Raji (cell line): ENCODE measurements around the gene KHDC1.

Source experiments
- POLR2A ChIP-seq: IDR thresholded peaks from 2 replicates; pipeline ENCODE4 v1.6.1; 2011; ENCODE audit warnings: low read depth, low read length, control low read depth; ENCODE audit not compliant: insufficient read depth

KHDC1 gene

GRCh38 chr6:73252703-73253102 lies 10.3 kb downstream of the KHDC1 start:
- TF ChIP-seq POLR2A: no peak

DNA sequence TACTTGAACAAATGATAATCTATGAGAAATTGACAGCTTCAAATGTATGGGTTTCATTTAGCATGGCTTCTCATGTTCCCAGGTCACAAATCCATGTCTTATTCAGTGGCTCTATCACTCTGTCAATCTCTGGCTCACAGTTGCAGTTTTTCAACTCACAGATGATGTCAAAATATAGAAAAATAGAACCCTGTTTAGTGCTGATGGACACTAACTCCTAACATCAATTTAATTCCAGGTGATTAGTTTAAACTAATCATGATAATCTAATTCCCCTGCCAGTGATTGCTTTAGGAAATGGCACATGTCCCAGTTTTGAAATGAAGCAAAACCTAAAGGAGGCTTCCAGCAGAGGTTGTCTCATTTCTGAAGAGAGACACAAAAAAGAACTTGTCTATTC lies 13.0 kb downstream of the KHDC1 start:
- no peak for TF ChIP-seq POLR2A

DNA sequence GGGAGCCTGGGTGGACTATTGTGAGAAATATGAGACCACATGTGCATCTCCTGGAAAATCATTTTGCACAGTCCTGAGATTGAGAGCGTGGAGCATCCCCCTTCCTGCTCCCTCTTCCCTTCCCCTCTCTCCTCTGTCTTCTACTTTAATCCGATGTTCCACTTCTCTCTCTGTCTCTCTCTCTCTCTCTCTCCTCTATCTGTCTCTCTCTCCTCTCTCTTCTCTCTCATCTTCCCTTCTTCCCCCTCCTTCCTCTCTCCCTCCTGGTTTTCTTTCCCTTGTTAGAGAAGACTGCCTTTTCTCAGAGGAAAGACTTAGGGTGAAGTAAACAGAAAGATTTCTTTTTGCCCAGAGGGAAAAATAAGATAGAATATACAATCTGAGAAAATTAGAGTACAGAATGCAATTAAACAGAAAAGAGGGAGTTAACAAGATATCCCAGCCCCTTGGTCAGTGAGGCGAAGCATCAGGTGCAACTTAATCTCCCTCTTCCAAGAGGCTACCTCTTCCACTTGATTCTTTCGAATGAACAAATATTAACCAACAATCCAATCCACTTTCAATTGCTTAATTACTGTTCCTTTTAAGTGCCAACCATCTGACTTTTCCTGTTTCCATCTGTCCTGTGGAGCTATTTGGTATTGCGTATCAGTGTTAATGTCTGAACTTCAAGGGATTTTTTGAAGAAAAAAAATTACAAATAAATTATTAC lies 14.6 kb downstream of the KHDC1 start:
- no peak for TF ChIP-seq POLR2A

DNA sequence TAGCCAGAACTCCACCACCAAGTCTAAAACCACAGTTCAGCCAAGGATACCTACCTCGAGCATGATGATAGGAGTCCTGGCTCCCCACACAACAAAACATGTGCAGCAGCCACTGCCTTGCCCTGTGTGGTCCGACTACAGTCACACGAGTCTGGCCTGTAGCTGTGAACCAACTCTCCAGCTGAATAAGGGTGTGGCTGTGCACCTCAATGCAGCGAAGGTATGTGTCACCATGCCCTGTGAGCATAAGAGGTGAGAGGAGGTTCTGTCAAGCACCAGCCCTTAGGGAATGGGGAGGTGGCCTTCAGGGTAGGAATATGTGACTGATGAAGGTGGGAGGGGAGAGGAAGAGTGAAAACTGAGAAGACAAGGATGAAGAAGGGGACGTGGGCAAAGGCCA lies 21.0 kb downstream of the KHDC1 start:
- TF ChIP-seq POLR2A: no peak

DNA sequence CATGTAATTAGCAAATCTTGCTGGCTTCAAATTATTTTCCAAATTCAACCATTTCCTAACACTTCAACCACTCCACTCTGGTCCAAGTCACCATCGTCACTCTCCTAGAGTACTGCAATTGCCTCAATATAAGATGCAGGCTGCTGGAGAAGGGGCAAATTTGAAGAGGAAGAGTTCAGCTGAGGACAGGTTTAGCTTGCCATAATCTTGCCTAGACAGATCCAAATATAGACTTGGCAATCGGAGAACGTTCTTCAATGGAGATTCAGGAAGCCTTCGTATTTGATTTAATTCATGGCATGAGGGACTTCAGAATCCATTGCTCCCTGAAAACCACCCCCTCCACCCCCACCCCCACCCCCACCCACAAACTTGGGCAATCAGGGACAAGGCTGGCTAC lies 22.3 kb downstream of the KHDC1 start:
- TF ChIP-seq POLR2A: no peak

DNA sequence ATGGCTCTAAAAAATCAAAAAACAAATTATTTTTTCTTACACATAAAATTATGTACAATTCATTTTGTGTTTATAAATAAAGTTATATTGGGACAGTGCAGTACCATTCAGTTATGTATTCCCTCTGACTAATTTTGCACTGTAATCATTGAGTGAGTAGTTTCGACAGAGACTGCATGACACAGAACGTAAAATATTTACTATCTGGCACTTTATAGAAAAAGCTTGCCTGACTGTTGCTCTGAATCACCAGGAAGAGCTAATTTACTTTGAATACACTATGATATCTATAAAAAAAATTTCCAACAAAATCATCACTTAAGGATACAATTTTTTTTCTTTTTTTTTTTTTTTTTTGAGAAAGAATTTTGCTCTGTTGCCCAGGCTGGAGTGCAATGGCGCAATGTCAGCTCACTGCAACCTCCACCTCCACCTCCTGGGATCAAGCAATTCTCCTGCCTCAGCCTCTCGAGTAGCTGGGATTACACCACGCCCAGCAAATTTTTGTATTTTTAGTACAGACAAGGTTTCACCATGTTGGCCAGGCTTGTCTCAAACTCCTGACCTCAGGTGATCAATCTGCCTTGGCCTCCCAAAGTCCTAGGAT lies 26.7 kb downstream of the KHDC1 start:
- TF ChIP-seq POLR2A: no peak

DNA sequence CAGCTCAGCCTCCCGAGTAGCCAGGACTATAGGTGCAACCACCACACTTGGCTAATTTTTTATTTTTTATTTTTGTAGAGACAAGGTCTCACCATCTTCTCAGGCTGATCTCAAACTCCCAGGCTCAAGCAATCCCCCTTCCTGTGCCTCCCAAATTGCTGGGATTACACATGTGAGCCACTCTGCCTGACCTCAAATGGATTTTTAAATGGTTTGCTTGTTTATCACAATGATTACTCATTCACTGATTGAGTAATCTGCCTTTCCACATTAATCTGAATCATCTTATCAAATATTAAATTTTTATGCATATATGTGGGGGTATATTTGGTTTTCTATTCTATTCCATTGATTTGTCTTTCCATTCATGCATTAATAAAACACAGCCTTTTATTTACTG lies 28.3 kb downstream of the KHDC1 start:
- no peak for TF ChIP-seq POLR2A

DNA sequence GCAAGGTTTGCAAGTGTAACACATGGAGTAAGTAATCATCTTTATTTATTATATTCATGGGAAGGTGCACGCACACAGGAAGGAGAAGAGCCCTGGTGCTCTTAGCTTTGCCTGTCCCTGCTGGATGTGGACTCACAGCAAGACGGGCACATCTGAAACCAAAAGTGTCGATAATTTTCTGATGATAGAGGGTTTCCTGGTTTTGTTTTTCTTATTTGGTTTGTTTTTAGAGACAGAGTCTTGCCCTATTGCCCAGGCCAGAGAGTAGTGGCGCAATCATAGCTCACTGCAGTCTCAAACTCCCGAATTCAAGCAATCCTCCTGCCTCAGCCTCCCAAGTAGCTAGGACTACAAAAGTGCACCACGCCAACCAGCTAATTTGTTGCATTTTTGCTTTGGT lies 29.9 kb downstream of the KHDC1 start:
- TF ChIP-seq POLR2A: no peak

DNA sequence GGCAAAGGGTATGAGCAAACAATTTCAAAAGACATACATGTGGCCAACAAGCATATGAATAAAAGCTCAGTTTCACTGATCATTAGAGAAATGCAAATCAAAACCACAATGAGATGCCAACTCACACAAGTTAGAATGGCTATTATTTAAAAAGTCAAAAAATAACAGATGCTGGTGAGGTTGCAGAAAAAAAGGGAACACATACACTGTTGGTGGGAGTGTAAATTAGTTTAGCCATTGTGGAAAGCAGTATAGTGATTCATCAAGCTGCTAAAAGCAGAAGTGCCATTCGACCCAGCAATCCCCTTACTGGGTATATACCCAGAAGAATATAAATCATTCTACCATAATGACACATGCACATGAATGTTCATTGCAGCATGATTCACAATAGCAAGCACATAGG lies 31.0 kb downstream of the KHDC1 start:
- no peak for TF ChIP-seq POLR2A

- TF ChIP-seq POLR2A: no peak
Measured at GRCh38 chr6:73227606-73228255, 35.3 kb downstream of the KHDC1 start.

DNA sequence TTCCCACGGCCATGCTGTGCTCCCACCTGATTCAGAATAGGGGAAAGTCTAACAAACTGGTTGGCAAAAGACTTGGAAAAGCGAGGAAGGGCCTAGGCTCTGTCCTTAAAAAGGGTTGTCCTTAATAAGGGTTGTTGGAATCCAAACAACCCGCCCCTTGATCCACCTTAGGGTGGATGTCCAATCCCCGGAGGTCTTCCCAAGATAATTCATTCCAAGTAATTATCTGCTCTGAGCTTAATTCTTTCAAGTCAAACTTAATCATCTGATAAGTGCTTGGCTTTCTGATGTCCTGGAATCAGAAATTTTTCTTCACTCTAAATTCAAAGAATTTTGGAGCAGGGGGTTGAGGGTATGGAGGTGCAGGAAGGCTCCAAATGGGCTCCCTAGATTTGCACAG lies 37.6 kb downstream of the KHDC1 start, which contains the start of gene KHDC1L:
TSS of gene KHDC1L (minus strand) at position 101 of the 400 bp plus-strand sequence. CDS start at position 13, 88 bp downstream.
- TF ChIP-seq POLR2A: no peak

- TF ChIP-seq POLR2A: no peak
Measured at GRCh38 chr6:73216859-73217258, 46.1 kb downstream of the KHDC1 start.

DNA sequence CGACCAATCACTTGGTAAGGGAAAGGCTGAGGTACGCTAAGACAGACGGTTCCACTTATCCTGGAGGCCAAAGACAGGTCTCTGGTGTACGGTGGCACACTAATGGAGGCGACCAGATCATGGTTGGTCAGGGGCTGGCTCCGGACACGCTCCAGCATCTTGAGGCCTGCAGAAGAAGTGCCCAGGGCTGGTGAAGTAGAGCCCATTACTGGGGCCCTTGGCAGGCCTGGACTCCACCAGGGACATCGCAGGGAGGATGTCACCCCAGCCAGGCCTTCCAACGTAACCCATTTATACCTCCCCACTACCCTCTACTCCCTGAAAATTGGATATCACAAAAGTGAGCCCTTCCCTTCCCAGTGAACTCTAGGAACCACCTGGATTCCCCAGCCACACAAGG lies 53.9 kb downstream of the KHDC1 start:
- no peak for TF ChIP-seq POLR2A

DNA sequence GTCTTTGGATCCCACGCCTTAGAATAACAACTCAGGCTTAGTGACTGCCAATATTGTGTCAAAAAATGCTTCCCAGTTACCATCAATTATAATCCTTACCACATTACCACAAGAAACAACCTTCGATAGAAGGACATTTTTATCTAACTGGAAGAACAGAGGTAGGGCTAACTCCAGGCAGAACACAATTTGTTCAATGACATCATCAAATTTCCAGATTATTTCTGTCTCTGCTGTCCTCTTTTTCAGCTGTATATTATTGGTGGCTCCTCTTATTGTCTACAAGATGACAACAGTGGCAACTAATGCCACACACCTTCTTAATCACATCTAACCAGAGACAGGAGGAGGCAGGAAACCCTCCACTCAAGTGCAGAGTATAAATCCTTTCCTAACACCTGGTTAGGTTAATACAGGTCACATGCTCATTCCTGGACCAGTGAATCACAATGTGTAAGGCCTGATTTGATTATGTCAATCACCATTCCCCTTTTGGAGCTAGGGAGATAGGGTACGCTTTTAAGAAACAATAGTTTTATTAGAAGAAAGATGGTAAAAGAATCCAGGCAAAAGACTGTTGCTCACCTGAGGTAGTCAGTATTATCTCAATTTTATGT lies 55.7 kb downstream of the KHDC1 start:
- TF ChIP-seq POLR2A: no peak

DNA sequence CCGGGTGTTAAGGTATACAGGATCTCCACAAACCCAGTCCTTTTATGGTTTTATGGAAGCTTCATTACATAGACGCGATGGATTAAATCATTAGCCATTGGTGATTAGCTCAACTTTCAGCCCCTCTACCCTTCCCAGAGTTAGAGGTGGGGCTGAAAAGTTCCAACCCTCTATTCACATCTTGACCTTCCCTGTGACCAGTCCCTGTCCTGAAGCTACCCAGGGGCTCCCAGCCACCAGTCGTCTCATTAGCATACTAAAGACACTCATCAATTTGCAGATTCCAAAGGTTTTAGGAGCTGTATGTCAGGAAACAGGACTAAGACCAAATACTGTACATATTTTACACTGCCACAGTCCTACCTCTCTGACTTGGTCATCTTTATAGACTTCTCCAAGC lies 58.7 kb downstream of the KHDC1 start:
- no peak for TF ChIP-seq POLR2A

GRCh38 chr6:73203098-73203497 lies 59.9 kb downstream of the KHDC1 start:
- no peak for TF ChIP-seq POLR2A
